Measurements from ENCODE around the gene PGBD1. TPM values are rescaled to one million over a fixed set of nuclear protein-coding genes. Genes with fewer than 3 reads are reported as not detected.

The PGBD1 gene
- total and polyA plus RNA-seq, 2 donors (not counting 3 experiments of a cell fraction or from before 2014, with no cell fraction given) = 4.2 to 9.6 TPM

- no peak overlapping the region for H3K9ac ChIP-seq (replicated peaks; ENCODE audit: extremely low read depth, insufficient read depth, low read length)
- H4K20me1 ChIP-seq (replicated peaks; ENCODE audit: control insufficient read depth, extremely low read depth, insufficient read depth, low read length) = no peaks in the 10 kb centered on the region
- H3K27me3 ChIP-seq (ENCODE audit: control insufficient read depth in 2 of 2, insufficient read depth in 2 of 2, low read length in 2 of 2) = no peaks in the 10 kb centered on the region
- FAIRE-seq = no peak
- TF ChIP-seq JUN (IDR thresholded peaks at IDR 0.05; ENCODE audit: borderline replicate concordance, insufficient read depth, insufficient read length, low read depth) (no peak), POLR2A (IDR thresholded peaks at IDR 0.05; ENCODE audit: low read depth, low read length) (no peak)
- TF ChIP-seq, protein P1, sequence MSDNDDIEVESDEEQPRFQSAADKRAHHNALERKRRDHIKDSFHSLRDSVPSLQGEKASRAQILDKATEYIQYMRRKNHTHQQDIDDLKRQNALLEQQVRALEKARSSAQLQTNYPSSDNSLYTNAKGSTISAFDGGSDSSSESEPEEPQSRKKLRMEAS (IDR thresholded peaks at IDR 0.05; ENCODE audit: insufficient read depth, insufficient read length) = no peak
- H3K4me3 ChIP-seq (replicated peaks in 1 of 3; ENCODE audit: insufficient read depth in 1 of 3, low read depth in 1 of 3, low read length in 3 of 3) = no peak overlapping the region
- POLR2A ChIA-PET = no interaction called here
- H3K9me3 ChIP-seq (replicated peaks; ENCODE audit: control insufficient read depth, insufficient read depth, low read length) = peaks cover 7% of the 10 kb centered on the region
- BruUV-seq (replicated peaks) = no TSS peak
- H3K36me3 ChIP-seq (ENCODE audit: control insufficient read depth in 2 of 2, extremely low read depth in 1 of 2, insufficient read depth in 2 of 2, low read length in 2 of 2) = peaks cover 0 to 4% of the 10 kb centered on the region in 2 experiments
- no peak overlapping the region for H3K27ac ChIP-seq (ENCODE audit: insufficient read depth, low read depth, low read length)
- dilution Hi-C loops (cut with MboI; ENCODE audit: extremely low pct_ligation_motif_present, low sequenced_read_pairs) (no loop called here), intact Hi-C loops (cut with micrococcal nuclease) (no loop called here)
- H3K9me1 ChIP-seq (replicated peaks; ENCODE audit: control insufficient read depth, extremely low read depth, insufficient read depth, low read length) = no peaks in the 10 kb centered on the region
- no peak overlapping the region for H2AFZ ChIP-seq (ENCODE audit: low read depth, low read length)
- DNase-seq (ENCODE audit: low read depth, low spot score) = no peak
- H3K4me1 ChIP-seq (ENCODE audit: control insufficient read depth, extremely low read depth, insufficient read depth, low read length) = peaks cover 2% of the 10 kb centered on the region
- H3K79me2 ChIP-seq (ENCODE audit: control insufficient read depth, insufficient read depth, low read length) = no peaks in the 10 kb centered on the region
- no peak overlapping the region for H3K4me2 ChIP-seq (ENCODE audit: insufficient read depth, low read length)
- CTCF ChIA-PET = no interaction called here
Measured at GRCh38 chr6:28330041-28330440, 48.7 kb downstream of the PGBD1 start.

DNA sequence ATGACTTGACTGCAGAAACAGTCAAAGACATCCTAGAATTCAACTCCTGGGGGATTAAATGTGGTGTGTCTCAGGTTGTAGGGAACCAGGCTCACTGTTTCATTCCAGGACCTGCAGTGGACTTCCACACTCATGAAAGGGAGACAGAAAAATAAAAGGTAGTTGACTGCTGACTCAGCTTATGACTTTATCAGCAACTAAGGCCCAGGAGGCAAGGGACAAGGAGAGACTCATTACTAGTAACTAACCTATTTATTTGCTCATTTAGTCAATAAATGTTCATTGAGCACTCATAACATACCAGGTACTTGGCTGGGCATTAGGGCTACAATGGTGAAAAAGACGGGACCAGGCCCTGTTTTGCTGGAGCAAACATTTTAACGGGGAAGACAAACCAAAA lies 51.7 kb downstream of the PGBD1 start:
- dilution Hi-C loops (cut with MboI; ENCODE audit: extremely low pct_ligation_motif_present, low sequenced_read_pairs) = no loop called here
- Histone ChIP-seq H2AFZ (ENCODE audit: low read depth, low read length) (no peak overlapping the region), H3K36me3 (ENCODE audit: control insufficient read depth in 2 of 2, extremely low read depth in 1 of 2, insufficient read depth in 2 of 2, low read length in 2 of 2) (no peaks in the 10 kb centered on the region), H4K20me1 (replicated peaks; ENCODE audit: control insufficient read depth, extremely low read depth, insufficient read depth, low read length) (no peaks in the 10 kb centered on the region), H3K9me1 (replicated peaks; ENCODE audit: control insufficient read depth, extremely low read depth, insufficient read depth, low read length) (no peaks in the 10 kb centered on the region), H3K9me3 (replicated peaks; ENCODE audit: control insufficient read depth, insufficient read depth, low read length) (no peaks in the 10 kb centered on the region), H3K9ac (replicated peaks; ENCODE audit: extremely low read depth, insufficient read depth, low read length) (no peak overlapping the region), H3K27me3 (ENCODE audit: control insufficient read depth in 2 of 2, insufficient read depth in 2 of 2, low read length in 2 of 2) (no peaks in the 10 kb centered on the region), H3K4me2 (ENCODE audit: insufficient read depth, low read length) (no peak overlapping the region), H3K79me2 (ENCODE audit: control insufficient read depth, insufficient read depth, low read length) (no peaks in the 10 kb centered on the region), H3K27ac (ENCODE audit: insufficient read depth, low read depth, low read length) (no peak overlapping the region), H3K4me1 (ENCODE audit: control insufficient read depth, extremely low read depth, insufficient read depth, low read length) (peaks cover 15% of the 10 kb centered on the region), H3K4me3 (replicated peaks in 1 of 3; ENCODE audit: insufficient read depth in 1 of 3, low read depth in 1 of 3, low read length in 3 of 3) (no peak overlapping the region)
- intact Hi-C loops (cut with micrococcal nuclease) = no loop called here
- TF ChIP-seq JUN (IDR thresholded peaks at IDR 0.05; ENCODE audit: borderline replicate concordance, insufficient read depth, insufficient read length, low read depth) = no peak
- TF ChIP-seq EZH2 (IDR thresholded peaks at IDR 0.05; ENCODE audit: borderline replicate concordance, low read depth, low read length, severe bottlenecking) = no peak
- TF ChIP-seq, protein P1 (IDR thresholded peaks at IDR 0.05; ENCODE audit: insufficient read depth, insufficient read length) = no peak
- TF ChIP-seq GATA2 (IDR thresholded peaks at IDR 0.05; ENCODE audit: insufficient read depth, insufficient read length, low read depth, low read length) = no peak
- TF ChIP-seq POLR2A (IDR thresholded peaks at IDR 0.05; ENCODE audit: low read depth, low read length) = no peak
- no peak for TF ChIP-seq POLR2AphosphoS5 (IDR thresholded peaks at IDR 0.05; ENCODE audit: insufficient read depth, low read depth, low read length)
- TF ChIP-seq, protein P2, sequence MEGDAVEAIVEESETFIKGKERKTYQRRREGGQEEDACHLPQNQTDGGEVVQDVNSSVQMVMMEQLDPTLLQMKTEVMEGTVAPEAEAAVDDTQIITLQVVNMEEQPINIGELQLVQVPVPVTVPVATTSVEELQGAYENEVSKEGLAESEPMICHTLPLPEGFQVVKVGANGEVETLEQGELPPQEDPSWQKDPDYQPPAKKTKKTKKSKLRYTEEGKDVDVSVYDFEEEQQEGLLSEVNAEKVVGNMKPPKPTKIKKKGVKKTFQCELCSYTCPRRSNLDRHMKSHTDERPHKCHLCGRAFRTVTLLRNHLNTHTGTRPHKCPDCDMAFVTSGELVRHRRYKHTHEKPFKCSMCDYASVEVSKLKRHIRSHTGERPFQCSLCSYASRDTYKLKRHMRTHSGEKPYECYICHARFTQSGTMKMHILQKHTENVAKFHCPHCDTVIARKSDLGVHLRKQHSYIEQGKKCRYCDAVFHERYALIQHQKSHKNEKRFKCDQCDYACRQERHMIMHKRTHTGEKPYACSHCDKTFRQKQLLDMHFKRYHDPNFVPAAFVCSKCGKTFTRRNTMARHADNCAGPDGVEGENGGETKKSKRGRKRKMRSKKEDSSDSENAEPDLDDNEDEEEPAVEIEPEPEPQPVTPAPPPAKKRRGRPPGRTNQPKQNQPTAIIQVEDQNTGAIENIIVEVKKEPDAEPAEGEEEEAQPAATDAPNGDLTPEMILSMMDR (IDR thresholded peaks at IDR 0.05; ENCODE audit: extremely low read depth in 1 of 2, insufficient read depth in 1 of 2, low read depth in 1 of 2, low read length in 2 of 2) = no peak
- ChIA-PET CTCF (interaction anchor here (2.3 kb wide), 1 partner anchor 23 kb away, joined by 9 read pairs; no protein-coding TSS in a partner anchor), POLR2A (no interaction called here)
- FAIRE-seq (no peak), DNase-seq (ENCODE audit: low read depth, low spot score) (no peak)
- no TSS peak for BruUV-seq (replicated peaks)
